Mesendoderm (in vitro differentiated cells): Measurements from ENCODE around the gene BTNL3.
"Not testable (repeated sequence)": the region's sequence is repeated elsewhere in the genome, so short reads cannot be mapped to it uniquely, and the experiment has no call there.

ENCODE experiments used
- DNase-seq: peaks from one replicate; pipeline ENCODE4 v3.0.0; 2013
- H2AK5ac ChIP-seq: 2 replicates; pipeline ENCODE4 v1.6.1; 2013; ENCODE audit warnings: low read length, inconsistent platforms
- H2BK120ac ChIP-seq: 2 replicates; pipeline ENCODE4 v1.6.1; 2013; ENCODE audit warnings: low read depth, mild to moderate bottlenecking, low read length, moderate library complexity, mixed read lengths
- H2BK15ac ChIP-seq: replicated peaks from 2 replicates; pipeline ENCODE4 v1.6.1; 2013; ENCODE audit warnings: low read depth, mild to moderate bottlenecking, moderate library complexity
- H2BK5ac ChIP-seq: 2 replicates; pipeline ENCODE4 v1.6.1; 2013; ENCODE audit warnings: low read length, inconsistent platforms
- H3K18ac ChIP-seq: 2 replicates; pipeline ENCODE4 v1.6.1; 2013; ENCODE audit warnings: mild to moderate bottlenecking, low read length, mixed read lengths
- H3K23ac ChIP-seq: one replicate; pipeline ENCODE4 v1.6.1; 2013; ENCODE audit warnings: low read length
- H3K27ac ChIP-seq: 2 replicates; pipeline ENCODE4 v1.5.1; 2013; ENCODE audit warnings: low read depth, mild to moderate bottlenecking, inconsistent platforms, low read length, moderate library complexity
- H3K27me3 ChIP-seq: 2 replicates; pipeline ENCODE4 v1.6.1; 2013; ENCODE audit warnings: low read length, control low read depth, mild to moderate bottlenecking, inconsistent platforms; ENCODE audit not compliant: insufficient read depth, poor library complexity
- H3K36me3 ChIP-seq: 2 replicates; pipeline ENCODE4 v1.6.1; 2013; ENCODE audit warnings: low read length, inconsistent platforms; ENCODE audit not compliant: control insufficient read depth, insufficient read depth
- H3K4ac ChIP-seq: one replicate; pipeline ENCODE4 v1.6.1; 2013; ENCODE audit warnings: low read depth, mild to moderate bottlenecking, low read length, moderate library complexity
- H3K4me1 ChIP-seq: 2 replicates; pipeline ENCODE4 v1.6.1; 2013; ENCODE audit warnings: low read depth, low read length, inconsistent platforms; ENCODE audit not compliant: control insufficient read depth
- H3K4me2 ChIP-seq: 2 replicates; pipeline ENCODE4 v1.6.1; 2013; ENCODE audit warnings: low read length
- H3K4me3 ChIP-seq: 2 replicates; pipeline ENCODE4 v1.5.1; 2013; ENCODE audit warnings: mild to moderate bottlenecking, low read length
- H3K56ac ChIP-seq: one replicate; pipeline ENCODE4 v1.6.1; 2013; ENCODE audit warnings: low read length
- H3K79me1 ChIP-seq: 2 replicates; pipeline ENCODE4 v1.6.1; 2013; ENCODE audit warnings: low read length, inconsistent platforms
- H3K79me2 ChIP-seq: 2 replicates; pipeline ENCODE4 v1.6.1; 2013; ENCODE audit warnings: mild to moderate bottlenecking, low read length; ENCODE audit not compliant: control insufficient read depth, insufficient read depth
- H3K9ac ChIP-seq: 2 replicates; pipeline ENCODE4 v1.6.1; 2013; ENCODE audit warnings: low read length, inconsistent platforms
- H4K5ac ChIP-seq: one replicate; pipeline ENCODE4 v1.6.1; 2013; ENCODE audit warnings: low read length
- H4K8ac ChIP-seq: one replicate; pipeline ENCODE4 v1.6.1; 2013; ENCODE audit warnings: low read depth, mild to moderate bottlenecking, control low read depth, low read length, moderate library complexity
- WGBS: extraction: QIAGEN DNeasy Blood & Tissue Kit; methylation state at CpG from one replicate; pipeline ENCODE4 v1.1.7; 2013; ENCODE audit warnings: low lambda C conversion rate, missing lambda C conversion rate; ENCODE audit not compliant: insufficient coverage; ENCODE audit errors: extremely low coverage; 5-methylcytosine and 5-hydroxymethylcytosine counted together

Gene BTNL3

GRCh38 chr5:181005791-181006190 lies 17.1 kb downstream of the BTNL3 start:
- H3K4me3 ChIP-seq, result no peak overlapping the region
- H3K36me3 ChIP-seq, result no peaks in the 10 kb centered on the region
- H3K23ac ChIP-seq, result no peak overlapping the region
- H2BK120ac ChIP-seq, result no peak overlapping the region
- H3K18ac ChIP-seq, result no peak overlapping the region
- no peak overlapping the region for H3K4ac ChIP-seq
- no peak overlapping the region for H3K27ac ChIP-seq
- no peaks in the 10 kb centered on the region for H3K27me3 ChIP-seq
- H3K9ac ChIP-seq, result no peak overlapping the region
- H4K5ac ChIP-seq, result no peak overlapping the region
- no peak for DNase-seq
- H3K79me2 ChIP-seq, result no peaks in the 10 kb centered on the region
- H2BK15ac ChIP-seq, result no peak overlapping the region
- WGBS, result no CpG with 5 or more reads among the region's 9 CpGs
- H3K4me2 ChIP-seq, result no peak overlapping the region
- H2AK5ac ChIP-seq, result no peak overlapping the region
- H3K56ac ChIP-seq, result no peak overlapping the region
- no peaks in the 10 kb centered on the region for H3K79me1 ChIP-seq
- H2BK5ac ChIP-seq, result no peak overlapping the region
- H4K8ac ChIP-seq, result no peak overlapping the region
- H3K4me1 ChIP-seq, result no peaks in the 10 kb centered on the region

DNA sequence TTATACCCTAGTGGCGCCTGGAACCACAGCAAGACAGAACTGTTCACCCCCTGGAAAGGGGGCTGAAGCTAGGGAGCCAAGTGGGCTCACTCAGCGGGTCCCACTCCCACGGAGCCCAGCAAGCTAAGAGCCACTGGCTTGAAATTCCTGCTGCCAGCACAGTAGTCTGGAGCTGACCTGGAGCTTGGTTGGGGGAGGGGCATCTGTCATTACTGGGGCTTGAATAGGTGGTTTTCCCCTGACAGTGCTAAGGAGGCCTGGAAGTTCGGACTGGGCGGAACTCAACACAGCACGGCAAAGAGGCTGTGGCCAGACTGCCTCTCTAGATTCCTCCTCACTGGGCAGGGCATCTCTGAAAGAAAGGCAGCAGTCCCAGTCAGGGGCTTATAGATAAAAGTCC lies 19.5 kb downstream of the BTNL3 start:
- no peak overlapping the region for H3K4ac ChIP-seq
- no peak overlapping the region for H3K56ac ChIP-seq
- DNase-seq, result peak; percentile 17
- no peak overlapping the region for H2BK5ac ChIP-seq
- no peak overlapping the region for H3K18ac ChIP-seq
- no peaks in the 10 kb centered on the region for H3K4me1 ChIP-seq
- H3K9ac ChIP-seq, result no peak overlapping the region
- H4K5ac ChIP-seq, result no peak overlapping the region
- no peak overlapping the region for H3K23ac ChIP-seq
- H3K27ac ChIP-seq, result no peak overlapping the region
- H2AK5ac ChIP-seq, result no peak overlapping the region
- WGBS, result no CpG with 5 or more reads among the region's 6 CpGs
- H3K4me2 ChIP-seq, result no peak overlapping the region
- H2BK120ac ChIP-seq, result no peak overlapping the region
- no peaks in the 10 kb centered on the region for H3K79me1 ChIP-seq
- no peaks in the 10 kb centered on the region for H3K79me2 ChIP-seq
- H3K4me3 ChIP-seq, result no peak overlapping the region
- no peak overlapping the region for H2BK15ac ChIP-seq
- H3K27me3 ChIP-seq, result no peaks in the 10 kb centered on the region
- H4K8ac ChIP-seq, result no peak overlapping the region
- H3K36me3 ChIP-seq, result no peaks in the 10 kb centered on the region

DNA sequence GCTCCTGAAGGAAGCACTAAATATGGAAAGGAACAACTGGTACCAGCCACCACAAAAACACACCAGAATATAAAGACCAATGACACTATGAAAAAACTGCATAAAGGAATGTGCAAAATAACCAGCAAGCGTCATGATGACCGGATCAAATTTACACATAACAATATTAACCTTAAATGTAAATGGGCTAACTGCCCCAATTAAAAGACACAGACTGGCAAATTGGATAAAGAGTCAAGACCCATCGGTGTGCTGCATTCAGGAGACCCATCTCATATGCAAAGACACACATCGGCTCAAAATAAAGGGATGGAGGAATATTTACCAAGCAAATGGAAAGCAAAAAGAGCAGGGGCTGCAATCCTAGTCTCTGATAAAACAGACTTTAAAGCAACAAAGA lies 21.4 kb downstream of the BTNL3 start:
- not testable (repeated sequence) for H3K4me1 ChIP-seq, H2BK120ac ChIP-seq, H3K27me3 ChIP-seq, H2BK15ac ChIP-seq, H3K36me3 ChIP-seq, H3K56ac ChIP-seq, H3K27ac ChIP-seq, H3K18ac ChIP-seq, H4K8ac ChIP-seq, H2AK5ac ChIP-seq, H2BK5ac ChIP-seq, DNase-seq, H3K4me2 ChIP-seq, H3K9ac ChIP-seq, H3K79me2 ChIP-seq, H3K79me1 ChIP-seq, H3K4ac ChIP-seq, H4K5ac ChIP-seq, H3K23ac ChIP-seq, H3K4me3 ChIP-seq
- no CpG with 5 or more reads among the region's 4 CpGs for WGBS

DNA sequence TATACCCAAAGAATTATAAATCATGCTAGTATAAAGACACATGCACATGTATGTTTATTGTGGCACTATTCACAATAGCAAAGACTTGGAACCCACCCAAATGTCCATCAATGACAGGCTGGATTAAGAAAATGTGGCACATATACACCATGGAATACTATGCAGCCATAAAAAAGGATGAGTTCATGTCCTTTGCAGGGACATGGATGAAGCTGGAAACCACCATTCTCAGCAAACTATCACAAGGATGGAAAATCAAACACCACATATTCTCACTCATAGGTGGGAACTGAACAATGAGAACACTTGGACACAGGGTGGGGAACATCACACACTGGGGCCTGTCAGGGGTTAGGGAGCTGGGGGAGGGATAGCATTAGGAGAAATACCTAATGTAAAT lies 26.0 kb downstream of the BTNL3 start:
- not testable (repeated sequence) for H2AK5ac ChIP-seq, H3K4ac ChIP-seq, H3K4me3 ChIP-seq, H3K9ac ChIP-seq, H3K27ac ChIP-seq, H4K8ac ChIP-seq, H3K23ac ChIP-seq, H4K5ac ChIP-seq, H3K36me3 ChIP-seq, H3K56ac ChIP-seq, H2BK5ac ChIP-seq, H3K79me1 ChIP-seq, H2BK120ac ChIP-seq, H3K79me2 ChIP-seq, H3K18ac ChIP-seq, H2BK15ac ChIP-seq, H3K4me2 ChIP-seq, H3K27me3 ChIP-seq, H3K4me1 ChIP-seq, DNase-seq

- not testable (repeated sequence) for H3K27me3 ChIP-seq, H3K4me2 ChIP-seq
Measured at GRCh38 chr5:181017448-181017847, 28.8 kb downstream of the BTNL3 start.

GRCh38 chr5:181020688-181021087 lies 32.0 kb downstream of the BTNL3 start:
- Histone ChIP-seq H4K5ac (no peak overlapping the region), H3K23ac (no peak overlapping the region), H3K4me3 (no peak overlapping the region), H3K9ac (no peak overlapping the region), H3K79me1 (no peaks in the 10 kb centered on the region), H3K79me2 (no peaks in the 10 kb centered on the region), H3K4me1 (no peaks in the 10 kb centered on the region), H2BK5ac (no peak overlapping the region), H2BK120ac (no peak overlapping the region), H3K4ac (no peak overlapping the region), H3K27ac (no peak overlapping the region), H3K18ac (no peak overlapping the region), H3K4me2 (no peak overlapping the region), H3K36me3 (no peaks in the 10 kb centered on the region), H2BK15ac (no peak overlapping the region), H4K8ac (no peak overlapping the region), H3K27me3 (no peaks in the 10 kb centered on the region), H2AK5ac (no peak overlapping the region), H3K56ac (no peak overlapping the region)
- no CpG with 5 or more reads among the region's 3 CpGs for WGBS
- no peak for DNase-seq

More at GRCh38 chr5:181017448-181017847, 28.8 kb downstream of the BTNL3 start:
- not testable (repeated sequence) for H3K56ac ChIP-seq, H2BK5ac ChIP-seq, H3K4me1 ChIP-seq, H2BK120ac ChIP-seq, H4K5ac ChIP-seq, H3K4me3 ChIP-seq, H3K4ac ChIP-seq, H3K79me1 ChIP-seq, H3K23ac ChIP-seq, H3K79me2 ChIP-seq, H2AK5ac ChIP-seq, H3K18ac ChIP-seq, H4K8ac ChIP-seq, H3K9ac ChIP-seq, H3K36me3 ChIP-seq, DNase-seq, H3K27ac ChIP-seq, H2BK15ac ChIP-seq
- no CpG with 5 or more reads among the region's 3 CpGs for WGBS
